Measurements from ENCODE around the gene PLA2G2F.

GRCh38 chr1:20194757-20195461 lies 55.8 kb downstream of the PLA2G2F start:
- TF ChIP-seq IKZF1 (IDR thresholded peaks at IDR 0.05) (no peak), POLR2AphosphoS5 (IDR thresholded peaks at IDR 0.05; ENCODE audit: low read depth, low read length) (no peak), SMARCC2 (IDR thresholded peaks at IDR 0.05) (no peak), PRPF4 (IDR thresholded peaks at IDR 0.05; ENCODE audit: low read depth, low read length, poor library complexity, severe bottlenecking) (no peak), ZBTB33 (CRISPR knock-in tag; IDR thresholded peaks at IDR 0.05) (no peak), PBX3 (CRISPR knock-in tag; IDR thresholded peaks at IDR 0.05; ENCODE audit: borderline replicate concordance) (no peak), FOSL1 (CRISPR knock-in tag; IDR thresholded peaks at IDR 0.05; ENCODE audit: borderline replicate concordance) (no peak), MAFK (conservative IDR thresholded peaks at IDR 0.05 in 1 of 2, IDR thresholded peaks at IDR 0.05 in 1 of 2; ENCODE audit: low read length in 2 of 2) (no peak)
